Measurements from ENCODE around the gene G6PC1.
"Not testable (repeated sequence)": the region's sequence is repeated elsewhere in the genome, so short reads cannot be mapped to it uniquely, and the experiment has no call there.

DNA sequence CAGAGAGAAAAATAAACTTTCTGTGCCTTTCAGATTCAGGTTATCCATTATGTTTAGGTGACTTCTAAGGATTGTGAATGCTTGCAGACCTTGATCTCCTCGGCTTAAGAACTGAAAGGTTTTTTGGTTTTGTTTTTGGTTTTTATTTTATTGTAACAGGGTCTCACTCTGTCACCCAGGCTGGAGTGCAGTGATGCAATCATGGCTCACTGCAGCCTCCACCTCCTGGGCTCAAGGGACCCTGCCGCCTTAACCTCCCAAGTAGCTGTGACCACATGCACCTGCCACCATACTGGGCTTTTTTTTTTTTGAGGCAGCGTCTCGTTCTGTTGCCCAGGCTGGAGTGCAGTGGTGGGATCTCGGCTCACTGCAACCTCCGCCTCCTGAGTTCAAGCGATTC, 22.9 kb downstream of the G6PC1 start:
- TF ChIP-seq CTCF, POLR2A (IDR thresholded peaks at IDR 0.05): not testable (repeated sequence)

Data from uterus (tissue), 2 donors.